ENCODE measurements around the gene SRPK2. TPM values are rescaled to one million over a fixed set of nuclear protein-coding genes. Genes with fewer than 3 reads are reported as not detected.
A peak's percentile ranks its signal among the peaks of the same experiment; 100 is the strongest.
"Not testable (repeated sequence)": the region's sequence is repeated elsewhere in the genome, so short reads cannot be mapped to it uniquely, and the experiment has no call there.

SRPK2 gene
- total RNA-seq, 4 donors from 2014 or later, result 41.0 to 87.1 (median 67.1) TPM

DNA sequence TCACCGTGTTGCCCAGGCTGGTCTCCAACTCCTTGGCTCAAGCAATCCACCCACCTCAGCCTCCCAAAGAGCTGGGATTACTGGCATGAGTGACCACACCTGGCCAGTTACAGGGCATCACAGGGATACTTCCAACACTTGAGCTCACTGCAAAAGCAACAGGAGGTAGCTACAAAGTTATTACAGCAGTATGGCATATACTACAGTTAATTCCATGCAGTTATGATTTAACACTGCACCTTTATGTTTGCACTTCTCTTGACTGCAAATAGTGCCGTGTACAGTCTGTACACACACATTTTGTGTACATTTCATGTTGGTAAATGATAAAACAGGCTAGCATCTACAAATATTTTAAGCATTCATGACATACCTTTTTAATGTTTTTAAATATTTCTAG, 21.3 kb downstream of the SRPK2 start:
- H3K4me3 ChIP-seq (ENCODE audit: low read depth, poor library complexity, severe bottlenecking), result no peak overlapping the region
- TF ChIP-seq POLR2A (IDR thresholded peaks at IDR 0.05), result no peak
- TF ChIP-seq, protein P1, sequence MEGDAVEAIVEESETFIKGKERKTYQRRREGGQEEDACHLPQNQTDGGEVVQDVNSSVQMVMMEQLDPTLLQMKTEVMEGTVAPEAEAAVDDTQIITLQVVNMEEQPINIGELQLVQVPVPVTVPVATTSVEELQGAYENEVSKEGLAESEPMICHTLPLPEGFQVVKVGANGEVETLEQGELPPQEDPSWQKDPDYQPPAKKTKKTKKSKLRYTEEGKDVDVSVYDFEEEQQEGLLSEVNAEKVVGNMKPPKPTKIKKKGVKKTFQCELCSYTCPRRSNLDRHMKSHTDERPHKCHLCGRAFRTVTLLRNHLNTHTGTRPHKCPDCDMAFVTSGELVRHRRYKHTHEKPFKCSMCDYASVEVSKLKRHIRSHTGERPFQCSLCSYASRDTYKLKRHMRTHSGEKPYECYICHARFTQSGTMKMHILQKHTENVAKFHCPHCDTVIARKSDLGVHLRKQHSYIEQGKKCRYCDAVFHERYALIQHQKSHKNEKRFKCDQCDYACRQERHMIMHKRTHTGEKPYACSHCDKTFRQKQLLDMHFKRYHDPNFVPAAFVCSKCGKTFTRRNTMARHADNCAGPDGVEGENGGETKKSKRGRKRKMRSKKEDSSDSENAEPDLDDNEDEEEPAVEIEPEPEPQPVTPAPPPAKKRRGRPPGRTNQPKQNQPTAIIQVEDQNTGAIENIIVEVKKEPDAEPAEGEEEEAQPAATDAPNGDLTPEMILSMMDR (IDR thresholded peaks at IDR 0.05), result no peak
- no peak for DNase-seq (ENCODE audit: low spot score in 2 of 2)
- WGBS, 2 donors, result 94% methylated on average over 2 of the region's 2 CpGs
- intact Hi-C loops (cut with DNase I; ENCODE audit: low total_unique reads), result no loop called here

DNA sequence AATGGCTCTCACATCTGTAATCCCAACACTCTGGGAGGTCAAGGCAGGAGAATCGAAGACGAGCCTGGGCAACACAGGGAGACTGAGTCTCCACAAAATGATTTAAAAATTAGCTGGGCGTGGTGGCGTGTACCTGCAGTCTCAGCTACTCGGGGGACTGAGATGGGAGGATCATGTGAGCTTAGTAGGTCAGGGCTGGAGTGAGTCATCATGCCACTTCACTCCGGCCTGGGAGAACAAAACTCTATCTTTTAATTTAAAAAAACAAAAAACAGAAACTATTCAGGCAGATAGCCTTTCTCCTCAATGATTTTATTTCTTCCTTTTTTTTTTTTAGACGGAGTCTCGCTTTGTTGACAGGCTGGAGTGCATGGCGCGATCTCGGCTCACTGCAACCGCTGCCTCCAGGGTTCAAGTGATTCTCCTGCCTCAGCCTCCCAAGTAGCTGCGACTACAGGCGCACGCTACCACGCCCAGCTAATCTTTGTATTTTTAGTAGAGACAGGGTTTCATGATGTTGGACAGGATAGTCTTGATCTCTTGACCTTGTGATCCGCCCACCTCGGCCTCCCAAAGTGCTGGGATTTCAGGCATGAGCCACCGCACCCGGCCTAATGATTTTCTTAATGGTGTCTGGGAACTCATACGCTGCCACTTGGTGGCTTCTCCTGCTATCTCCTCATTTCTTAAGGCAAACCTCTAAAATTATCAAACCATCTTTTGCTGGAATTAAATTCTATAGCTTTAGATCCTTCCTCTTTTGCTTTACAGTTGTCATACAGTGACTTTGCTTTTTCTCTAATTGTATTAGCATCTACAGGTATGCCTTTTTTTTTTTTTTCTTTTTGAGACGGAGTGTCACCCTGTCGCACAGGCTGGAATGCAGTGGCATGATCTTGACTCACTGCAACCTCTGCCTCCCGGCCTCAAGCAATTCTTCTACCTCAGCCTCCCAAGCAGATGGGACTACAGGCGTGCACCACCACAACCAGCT, 22.9 kb downstream of the SRPK2 start:
- no peak for DNase-seq (ENCODE audit: low spot score in 2 of 2)
- TF ChIP-seq, protein P1 (IDR thresholded peaks at IDR 0.05), result no peak
- TF ChIP-seq POLR2A (IDR thresholded peaks at IDR 0.05), result no peak
- WGBS, 2 donors, result 95 to 96% methylated on average over 25 of the region's 25 CpGs
- H3K4me3 ChIP-seq (ENCODE audit: low read depth, poor library complexity, severe bottlenecking), result no peak overlapping the region
- intact Hi-C loops (cut with DNase I; ENCODE audit: low total_unique reads), result no loop called here

- DNase-seq (ENCODE audit: low spot score in 2 of 2), result no peak
- TF ChIP-seq POLR2A (IDR thresholded peaks at IDR 0.05), result no peak
- H3K4me3 ChIP-seq (ENCODE audit: low read depth, poor library complexity, severe bottlenecking), result no peak overlapping the region
- intact Hi-C loops (cut with DNase I; ENCODE audit: low total_unique reads), result no loop called here
- WGBS, 2 donors, result 98 to 100% methylated on average over 3 of the region's 3 CpGs
These were observed 24.0 kb downstream of the SRPK2 start for GRCh38 chr7:105364684-105365083.

DNA sequence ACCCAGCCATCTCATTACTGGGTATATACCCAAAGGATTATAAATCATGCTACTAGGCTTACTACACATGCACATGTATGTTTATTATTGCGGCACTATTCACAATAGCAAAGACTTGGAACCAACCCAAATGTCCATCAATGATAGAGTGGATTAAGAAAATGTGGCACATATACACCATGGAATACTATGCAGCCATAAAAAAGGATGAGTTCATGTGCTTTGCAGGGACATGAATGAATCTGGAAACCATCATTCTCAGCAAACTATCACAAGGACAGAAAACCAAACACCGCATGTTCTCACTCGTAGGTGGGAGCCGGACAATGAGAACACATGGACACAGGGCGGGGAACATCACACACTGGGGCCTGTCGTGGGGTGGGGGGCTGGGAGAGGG, 25.1 kb downstream of the SRPK2 start:
- intact Hi-C loops (cut with DNase I; ENCODE audit: low total_unique reads); H3K4me3 ChIP-seq (ENCODE audit: low read depth, poor library complexity, severe bottlenecking); DNase-seq (ENCODE audit: low spot score in 2 of 2): not testable (repeated sequence)
- WGBS, 2 donors, result 92 to 97% methylated on average over 6 of the region's 6 CpGs

DNA sequence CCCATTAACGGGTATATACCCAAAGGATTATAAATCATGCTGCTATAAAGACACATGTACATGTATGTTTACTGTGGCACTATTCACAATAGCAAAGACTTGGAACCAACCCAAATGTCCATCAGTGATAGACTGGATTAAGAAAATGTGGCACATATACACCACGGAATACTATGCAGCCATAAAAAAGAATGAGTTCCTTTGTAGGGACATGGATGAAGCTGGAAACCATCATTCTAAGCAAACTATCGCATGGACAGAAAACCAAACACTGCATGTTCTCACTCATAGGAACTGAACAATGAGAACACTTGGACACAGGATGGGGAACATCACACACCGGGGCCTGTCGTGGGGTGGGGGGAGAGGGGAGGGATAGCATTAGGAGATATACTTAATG, 26.0 kb downstream of the SRPK2 start:
- H3K4me3 ChIP-seq (ENCODE audit: low read depth, poor library complexity, severe bottlenecking); intact Hi-C loops (cut with DNase I; ENCODE audit: low total_unique reads); DNase-seq (ENCODE audit: low spot score in 2 of 2): not testable (repeated sequence)
- 94 to 96% methylated on average over 5 of the region's 5 CpGs for WGBS, 2 donors

DNA sequence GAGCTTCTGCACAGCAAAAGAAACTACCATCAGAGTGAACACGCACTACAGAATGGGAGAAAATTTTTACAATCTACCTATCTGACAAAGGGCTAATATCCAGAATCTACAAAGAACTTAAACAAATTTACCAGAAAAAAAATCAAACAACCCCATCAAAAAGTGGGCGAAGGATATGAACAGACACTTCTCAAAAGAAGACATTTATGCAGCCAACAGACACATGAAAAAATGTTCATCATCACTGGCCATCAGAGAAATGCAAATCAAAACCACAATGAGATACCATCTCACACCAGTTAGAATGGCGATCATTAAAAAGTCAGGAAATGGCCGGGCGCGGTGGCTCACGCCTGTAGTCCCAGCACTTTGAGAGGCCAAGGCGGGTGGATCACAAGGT, 26.7 kb downstream of the SRPK2 start:
- DNase-seq (ENCODE audit: low spot score in 2 of 2); intact Hi-C loops (cut with DNase I; ENCODE audit: low total_unique reads); H3K4me3 ChIP-seq (ENCODE audit: low read depth, poor library complexity, severe bottlenecking): not testable (repeated sequence)
- 99 to 100% methylated on average over 8 of the region's 8 CpGs for WGBS, 2 donors

GRCh38 chr7:105360149-105360548, 28.6 kb downstream of the SRPK2 start:
- 89 to 98% methylated on average over 2 of the region's 2 CpGs for WGBS, 2 donors
- H3K4me3 ChIP-seq (ENCODE audit: low read depth, poor library complexity, severe bottlenecking); intact Hi-C loops (cut with DNase I; ENCODE audit: low total_unique reads); DNase-seq (ENCODE audit: low spot score in 2 of 2): not testable (repeated sequence)

- DNase-seq (ENCODE audit: low spot score in 2 of 2), result peak in 1 of 2 donors; percentile 50
- WGBS, 2 donors, result 88 to 89% methylated on average over 6 of the region's 6 CpGs
- intact Hi-C loops (cut with DNase I; ENCODE audit: low total_unique reads), result no loop called here
- H3K4me3 ChIP-seq (ENCODE audit: low read depth, poor library complexity, severe bottlenecking), result no peak overlapping the region
- TF ChIP-seq POLR2A (IDR thresholded peaks at IDR 0.05), result no peak
- TF ChIP-seq, protein P1 (IDR thresholded peaks at IDR 0.05), result no peak
These were observed 33.0 kb downstream of the SRPK2 start for GRCh38 chr7:105355701-105356100.
